Activated naive CD4-positive, alpha-beta T cell treated with anti-CD3 and anti-CD28 coated beads, Interleukin-2, amount 10 ng/mL, durations not matched to agents 7 days and 5 days (primary cell): ENCODE results near the gene ADGRF5.

Source experiments
- CTCF ChIA-PET: fragments of 350-600 bp; sonication (Branson Sonifier 250); formaldehyde crosslinking; loops from one replicate; lab custom pipeline; 2021; ENCODE audit warnings: antibody characterized with exemption; lab: Charles Lee
- DNase-seq: peaks from one replicate; pipeline ENCODE4 v3.0.0-alpha.2; 2020
- H3K27ac Mint-ChIP-seq: one replicate; pipeline ENCODE4 v1.8.0; 2021; ENCODE audit warnings: mild to moderate bottlenecking, moderate library complexity, mixed read lengths
- H3K27me3 Mint-ChIP-seq: one replicate; pipeline ENCODE4 v1.8.0; 2021; ENCODE audit warnings: mild to moderate bottlenecking, mixed read lengths
- H3K36me3 Mint-ChIP-seq: one replicate; pipeline ENCODE4 v1.8.0; 2021; ENCODE audit warnings: mixed read lengths
- H3K4me1 Mint-ChIP-seq: one replicate; pipeline ENCODE4 v1.8.0; 2021; ENCODE audit warnings: mixed read lengths
- H3K4me3 Mint-ChIP-seq: one replicate; pipeline ENCODE4 v1.8.0; 2021; ENCODE audit warnings: mild to moderate bottlenecking, moderate library complexity, mixed read lengths
- H3K9me3 Mint-ChIP-seq: one replicate; pipeline ENCODE4 v1.8.0; 2021; ENCODE audit warnings: mixed read lengths

The ADGRF5 gene

GRCh38 chr6:46940433-46941226, 18.9 kb upstream of the ADGRF5 start:
- Mint-ChIP-seq H3K27ac (no peak overlapping the region), H3K9me3 (no peaks in the 10 kb centered on the region), H3K4me1 (no peaks in the 10 kb centered on the region), H3K4me3 (no peak overlapping the region), H3K27me3 (peaks cover 10% of the 10 kb centered on the region), H3K36me3 (no peaks in the 10 kb centered on the region)
- CTCF ChIA-PET, result no interaction called here
- DNase-seq, result no peak

DNA sequence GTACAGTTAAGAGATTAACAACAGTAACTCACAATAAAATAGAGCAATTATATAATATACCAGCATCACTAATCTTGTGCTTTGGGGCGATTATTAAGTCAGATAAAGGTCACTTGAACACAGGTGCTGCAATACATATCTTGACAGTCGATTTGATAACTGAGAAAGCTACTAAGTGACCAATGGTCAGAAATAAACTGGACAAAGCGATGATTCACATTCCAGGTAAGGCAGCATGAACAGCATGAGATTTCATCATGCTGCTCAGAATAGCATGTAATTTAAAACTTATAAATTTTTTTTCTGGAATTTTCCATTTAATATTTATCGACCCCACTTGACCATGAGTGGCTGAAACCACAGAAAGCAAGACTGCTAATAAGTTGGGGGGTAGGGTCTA, 15.9 kb upstream of the ADGRF5 start:
- CTCF ChIA-PET, result no interaction called here
- Mint-ChIP-seq H3K4me3 (no peak overlapping the region), H3K27ac (no peak overlapping the region), H3K36me3 (no peaks in the 10 kb centered on the region), H3K9me3 (no peaks in the 10 kb centered on the region), H3K4me1 (no peaks in the 10 kb centered on the region), H3K27me3 (peaks cover 10% of the 10 kb centered on the region)
- no peak for DNase-seq

- CTCF ChIA-PET, result no interaction called here
- Mint-ChIP-seq H3K4me3 (no peak overlapping the region), H3K36me3 (no peaks in the 10 kb centered on the region), H3K9me3 (no peaks in the 10 kb centered on the region), H3K4me1 (no peaks in the 10 kb centered on the region), H3K27ac (no peak overlapping the region), H3K27me3 (peaks cover 7% of the 10 kb centered on the region)
- no peak for DNase-seq
Observed at GRCh38 chr6:46935687-46936086, 13.9 kb upstream of the ADGRF5 start.

DNA sequence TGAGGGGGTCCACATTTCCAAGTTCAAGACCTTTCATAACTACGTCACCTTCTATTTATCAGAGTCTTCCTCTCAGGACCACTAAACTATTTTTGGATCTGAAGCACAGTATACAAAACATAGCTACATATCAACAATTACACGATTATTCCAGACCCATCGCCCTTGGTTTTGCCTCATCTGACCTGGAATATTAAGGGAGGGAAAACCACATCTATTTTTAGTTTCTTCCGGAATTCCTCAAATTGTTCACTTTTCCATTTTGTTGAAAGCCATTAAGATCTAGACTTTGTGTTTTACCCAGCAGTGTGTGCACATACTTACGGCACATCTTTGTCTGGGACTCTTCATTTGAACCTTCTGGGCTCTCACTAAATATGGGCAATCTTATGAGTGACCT, 12.0 kb upstream of the ADGRF5 start:
- peaks cover 1% of the 10 kb centered on the region for H3K27me3 Mint-ChIP-seq
- no peak overlapping the region for H3K27ac Mint-ChIP-seq
- CTCF ChIA-PET, result no interaction called here

GRCh38 chr6:46932526-46933319, 11.0 kb upstream of the ADGRF5 start:
- H3K27me3 Mint-ChIP-seq, result no peaks in the 10 kb centered on the region
- CTCF ChIA-PET, result interaction anchor here (1.2 kb wide), 1 partner anchor 20 kb away, joined by 3 read pairs; no protein-coding TSS in a partner anchor
- H3K4me3 Mint-ChIP-seq, result no peak overlapping the region
- DNase-seq, result no peak
- no peaks in the 10 kb centered on the region for H3K4me1 Mint-ChIP-seq
- H3K36me3 Mint-ChIP-seq, result no peaks in the 10 kb centered on the region
- no peaks in the 10 kb centered on the region for H3K9me3 Mint-ChIP-seq
- H3K27ac Mint-ChIP-seq, result no peak overlapping the region

More for the DNA sequence above, 12.0 kb upstream of the ADGRF5 start:
- no peaks in the 10 kb centered on the region for H3K9me3 Mint-ChIP-seq
- DNase-seq, result no peak
- no peaks in the 10 kb centered on the region for H3K4me1 Mint-ChIP-seq
- no peak overlapping the region for H3K4me3 Mint-ChIP-seq
- H3K36me3 Mint-ChIP-seq, result no peaks in the 10 kb centered on the region

GRCh38 chr6:46931416-46931815, 9.7 kb upstream of the ADGRF5 start:
- H3K9me3 Mint-ChIP-seq, result no peaks in the 10 kb centered on the region
- H3K4me1 Mint-ChIP-seq, result no peaks in the 10 kb centered on the region
- no peak overlapping the region for H3K27ac Mint-ChIP-seq
- no peak for DNase-seq
- no peaks in the 10 kb centered on the region for H3K27me3 Mint-ChIP-seq
- H3K4me3 Mint-ChIP-seq, result no peak overlapping the region
- H3K36me3 Mint-ChIP-seq, result no peaks in the 10 kb centered on the region
- CTCF ChIA-PET, result no interaction called here

GRCh38 chr6:46930331-46930730, 8.6 kb upstream of the ADGRF5 start:
- no peak overlapping the region for H3K4me3 Mint-ChIP-seq
- H3K27ac Mint-ChIP-seq, result no peak overlapping the region
- H3K36me3 Mint-ChIP-seq, result no peaks in the 10 kb centered on the region
- H3K27me3 Mint-ChIP-seq, result no peaks in the 10 kb centered on the region
- H3K4me1 Mint-ChIP-seq, result no peaks in the 10 kb centered on the region
- DNase-seq, result no peak
- H3K9me3 Mint-ChIP-seq, result no peaks in the 10 kb centered on the region
- CTCF ChIA-PET, result no interaction called here

DNA sequence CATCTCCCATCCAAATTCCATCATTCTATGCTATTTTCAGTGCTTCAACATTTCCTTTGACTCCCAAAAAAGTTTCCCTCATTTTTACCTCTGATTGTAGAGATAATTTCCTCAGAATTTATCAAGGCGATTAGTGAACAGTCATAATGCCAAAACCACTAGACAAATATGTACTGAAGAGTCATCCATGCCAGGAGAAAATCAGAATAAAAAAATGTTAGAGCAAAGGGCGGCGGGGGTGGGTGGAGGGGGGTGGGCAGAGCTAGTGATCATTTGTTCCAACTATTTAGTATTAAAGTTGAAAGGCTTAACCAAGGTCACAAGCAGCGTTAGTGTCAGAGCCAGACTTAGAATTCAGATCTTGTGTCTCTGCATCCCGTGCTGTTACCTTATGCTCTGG, 5.3 kb upstream of the ADGRF5 start:
- H3K27ac Mint-ChIP-seq, result no peak overlapping the region
- no peaks in the 10 kb centered on the region for H3K4me1 Mint-ChIP-seq
- no peaks in the 10 kb centered on the region for H3K27me3 Mint-ChIP-seq
- no peaks in the 10 kb centered on the region for H3K36me3 Mint-ChIP-seq
- CTCF ChIA-PET, result no interaction called here
- H3K9me3 Mint-ChIP-seq, result no peaks in the 10 kb centered on the region
- DNase-seq, result no peak
- no peak overlapping the region for H3K4me3 Mint-ChIP-seq

DNA sequence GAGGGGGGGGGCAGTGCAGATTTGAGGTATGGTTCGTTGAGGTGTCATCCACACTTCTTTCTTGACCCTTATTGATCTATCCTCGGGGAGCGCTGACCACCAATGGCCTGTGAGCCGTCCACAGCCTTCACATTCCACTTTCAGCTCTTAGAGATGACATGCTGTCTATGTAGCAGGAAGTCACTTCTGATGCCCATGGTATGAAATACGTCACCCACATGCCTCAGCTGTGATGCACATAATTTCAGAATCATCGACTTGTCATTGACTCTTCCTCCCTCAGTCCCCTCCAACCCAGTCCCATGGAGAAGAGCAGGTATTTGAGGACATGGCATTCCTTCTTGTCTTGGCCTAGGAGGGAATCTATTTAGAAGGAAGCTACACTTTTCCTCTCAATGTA, 4.7 kb upstream of the ADGRF5 start:
- H3K9me3 Mint-ChIP-seq, result no peaks in the 10 kb centered on the region
- DNase-seq, result no peak
- H3K36me3 Mint-ChIP-seq, result no peaks in the 10 kb centered on the region
- CTCF ChIA-PET, result no interaction called here
- H3K4me3 Mint-ChIP-seq, result no peak overlapping the region
- H3K27ac Mint-ChIP-seq, result no peak overlapping the region
- H3K4me1 Mint-ChIP-seq, result no peaks in the 10 kb centered on the region
- H3K27me3 Mint-ChIP-seq, result no peaks in the 10 kb centered on the region

DNA sequence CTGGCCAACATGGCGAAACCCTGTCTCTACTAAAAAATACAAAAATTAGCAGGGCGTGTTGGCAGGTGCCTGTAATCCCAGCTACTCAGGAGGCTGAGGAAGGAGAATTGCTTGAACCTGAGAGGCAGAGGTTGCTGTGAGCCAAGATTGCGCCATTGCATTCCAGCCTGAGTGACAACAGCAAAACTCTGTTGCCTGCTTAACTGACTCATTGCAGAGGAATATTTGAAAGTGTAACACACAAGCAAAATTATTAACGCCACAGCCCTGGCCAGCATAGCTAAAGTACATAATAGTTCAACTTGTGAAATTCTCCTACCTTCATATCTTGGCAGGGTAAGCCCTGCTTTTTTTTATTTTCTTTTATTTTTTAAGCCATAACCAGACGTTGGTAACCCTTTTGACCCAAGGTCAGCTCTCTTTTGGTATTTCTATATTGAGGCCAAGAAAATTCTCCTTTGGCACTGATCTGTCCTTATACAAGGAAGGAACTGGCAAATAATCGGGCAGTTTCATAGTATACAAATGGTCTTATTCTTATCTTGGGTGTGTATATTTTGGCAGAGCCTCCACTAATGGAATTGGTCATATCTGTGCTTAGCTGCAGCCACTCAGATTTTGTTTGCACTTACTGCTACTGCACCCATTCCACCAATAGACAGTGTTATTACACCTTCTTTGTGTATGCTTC, 4.0 kb upstream of the ADGRF5 start:
- H3K9me3 Mint-ChIP-seq, result no peaks in the 10 kb centered on the region
- no peak overlapping the region for H3K27ac Mint-ChIP-seq
- DNase-seq, result no peak
- CTCF ChIA-PET, result no interaction called here
- no peak overlapping the region for H3K4me3 Mint-ChIP-seq
- H3K4me1 Mint-ChIP-seq, result no peaks in the 10 kb centered on the region
- H3K36me3 Mint-ChIP-seq, result no peaks in the 10 kb centered on the region
- H3K27me3 Mint-ChIP-seq, result no peaks in the 10 kb centered on the region

DNA sequence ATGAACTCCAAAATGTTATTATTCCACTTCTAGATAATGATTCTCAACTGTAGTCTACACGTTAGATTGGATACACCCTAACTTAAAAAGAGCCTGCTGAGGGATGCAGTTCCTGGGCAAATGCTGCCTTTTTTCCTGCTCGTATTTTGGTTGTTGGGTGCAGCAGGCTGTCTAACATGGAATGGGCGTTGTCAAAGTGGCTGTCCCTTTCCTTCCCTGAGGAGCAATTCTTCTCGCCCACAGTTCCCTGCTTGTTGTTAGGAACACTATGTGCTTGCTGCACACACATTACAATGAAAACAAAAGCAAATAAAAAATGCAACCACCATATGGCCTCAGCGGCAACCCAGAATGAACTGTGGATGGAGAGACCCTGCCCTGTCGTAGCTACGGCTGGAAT, 1.7 kb upstream of the ADGRF5 start:
- Mint-ChIP-seq H3K36me3 (no peaks in the 10 kb centered on the region), H3K27ac (no peak overlapping the region), H3K27me3 (no peaks in the 10 kb centered on the region), H3K4me3 (no peak overlapping the region), H3K4me1 (no peaks in the 10 kb centered on the region), H3K9me3 (no peaks in the 10 kb centered on the region)
- DNase-seq, result no peak
- CTCF ChIA-PET, result no interaction called here

GRCh38 chr6:46921059-46921458, 679 bp downstream of the ADGRF5 start:
- CTCF ChIA-PET, result no interaction called here
- Mint-ChIP-seq H3K36me3 (no peaks in the 10 kb centered on the region), H3K9me3 (no peaks in the 10 kb centered on the region), H3K4me1 (no peaks in the 10 kb centered on the region), H3K27ac (no peak overlapping the region), H3K4me3 (no peak overlapping the region), H3K27me3 (no peaks in the 10 kb centered on the region)
- DNase-seq, result no peak

- no peaks in the 10 kb centered on the region for H3K36me3 Mint-ChIP-seq
- no peaks in the 10 kb centered on the region for H3K4me1 Mint-ChIP-seq
- no peaks in the 10 kb centered on the region for H3K27me3 Mint-ChIP-seq
- no peak for DNase-seq
- CTCF ChIA-PET, result no interaction called here
- no peaks in the 10 kb centered on the region for H3K9me3 Mint-ChIP-seq
- no peak overlapping the region for H3K27ac Mint-ChIP-seq
- no peak overlapping the region for H3K4me3 Mint-ChIP-seq
Observed at GRCh38 chr6:46918806-46919205, 2.9 kb downstream of the ADGRF5 start.

- H3K4me3 Mint-ChIP-seq, result no peak overlapping the region
- H3K36me3 Mint-ChIP-seq, result no peaks in the 10 kb centered on the region
- CTCF ChIA-PET, result no interaction called here
- no peaks in the 10 kb centered on the region for H3K9me3 Mint-ChIP-seq
- no peaks in the 10 kb centered on the region for H3K27me3 Mint-ChIP-seq
- no peak for DNase-seq
- no peaks in the 10 kb centered on the region for H3K4me1 Mint-ChIP-seq
- no peak overlapping the region for H3K27ac Mint-ChIP-seq
Observed at GRCh38 chr6:46917002-46917545, 4.7 kb downstream of the ADGRF5 start.
